ENCODE results near the gene NR1H4.
"Not testable (repeated sequence)": the region's sequence is repeated elsewhere in the genome, so short reads cannot be mapped to it uniquely, and the experiment has no call there.

Gene NR1H4

DNA sequence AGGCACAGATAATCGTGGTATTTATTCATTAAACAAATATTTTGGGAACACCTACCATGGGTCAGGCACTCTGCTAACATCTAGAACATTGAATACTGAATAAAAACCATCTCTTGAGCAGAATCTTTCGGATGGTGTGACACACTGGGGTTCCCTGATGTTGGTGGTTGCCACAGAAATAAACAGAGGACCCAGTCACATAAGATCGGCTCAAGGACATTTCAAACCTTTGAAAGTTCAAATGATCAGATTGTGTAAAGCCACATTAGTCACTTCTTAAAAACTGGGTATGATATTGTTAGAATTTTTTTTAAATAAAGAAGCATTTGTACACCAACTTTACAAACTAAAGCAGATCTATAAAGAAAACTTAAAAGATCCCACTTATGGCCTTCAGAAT, 39.0 kb downstream of the NR1H4 start:
- DNase-seq (ENCODE audit: low spot score), result no peak

- DNase-seq (ENCODE audit: low spot score), result no peak
Measured at GRCh38 chr12:100515968-100516367, 42.3 kb downstream of the NR1H4 start.

DNA sequence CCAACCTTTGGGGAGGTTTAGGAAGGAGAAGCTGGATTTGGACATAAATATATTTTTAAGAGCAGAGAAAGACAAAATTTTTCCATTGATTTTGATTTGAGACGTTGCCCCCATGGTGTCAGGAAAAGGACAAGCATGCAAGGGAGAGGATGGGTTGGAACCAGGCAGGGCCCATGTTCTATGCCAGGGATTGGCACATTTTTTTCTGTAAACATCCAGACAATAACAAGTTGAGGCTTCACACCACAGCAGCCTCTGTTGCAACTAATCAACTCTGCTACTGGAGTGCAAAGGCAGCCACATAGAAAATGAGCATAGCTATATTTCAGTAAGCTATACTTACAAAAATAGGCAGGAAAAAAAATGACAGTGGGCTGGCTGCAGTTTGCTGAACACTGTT, 44.7 kb downstream of the NR1H4 start:
- no peak for DNase-seq (ENCODE audit: low spot score)

- no peak for DNase-seq (ENCODE audit: low spot score)
Measured at GRCh38 chr12:100520048-100520769, 46.5 kb downstream of the NR1H4 start.

GRCh38 chr12:100521958-100522357, 48.3 kb downstream of the NR1H4 start:
- DNase-seq (ENCODE audit: low spot score), result no peak

GRCh38 chr12:100528034-100528433, 54.4 kb downstream of the NR1H4 start:
- no peak for DNase-seq (ENCODE audit: low spot score)

DNA sequence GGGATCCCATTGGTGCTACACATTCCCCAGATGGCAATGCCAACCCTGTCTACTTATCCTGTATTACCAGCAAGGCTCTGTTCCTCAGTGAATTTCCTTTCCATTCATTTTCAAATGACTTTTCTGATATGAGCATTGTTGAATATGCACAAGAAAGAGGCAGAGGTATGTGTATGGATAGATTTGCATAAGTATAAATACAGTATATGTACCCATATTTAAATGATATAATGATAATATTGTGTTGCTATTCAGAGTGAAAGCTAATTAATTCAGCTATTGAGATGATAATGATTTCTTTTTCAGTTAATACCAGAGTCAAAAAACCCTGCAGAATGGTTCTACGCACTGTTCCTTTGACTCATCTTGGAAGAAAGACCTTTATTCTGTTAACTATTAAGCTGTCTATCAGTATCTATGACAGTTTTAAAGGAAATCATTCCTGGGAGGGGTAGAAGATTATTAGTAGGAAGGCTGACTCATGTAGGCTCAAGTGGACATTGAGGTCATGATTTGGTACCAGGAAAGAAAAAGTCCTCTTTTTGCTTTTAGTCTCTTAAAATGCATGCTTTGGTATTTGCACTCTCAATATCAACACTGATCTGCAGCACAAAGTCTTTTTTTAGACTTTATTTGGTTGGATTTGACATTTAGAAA, 54.9 kb downstream of the NR1H4 start:
- no peak for DNase-seq (ENCODE audit: low spot score)

DNA sequence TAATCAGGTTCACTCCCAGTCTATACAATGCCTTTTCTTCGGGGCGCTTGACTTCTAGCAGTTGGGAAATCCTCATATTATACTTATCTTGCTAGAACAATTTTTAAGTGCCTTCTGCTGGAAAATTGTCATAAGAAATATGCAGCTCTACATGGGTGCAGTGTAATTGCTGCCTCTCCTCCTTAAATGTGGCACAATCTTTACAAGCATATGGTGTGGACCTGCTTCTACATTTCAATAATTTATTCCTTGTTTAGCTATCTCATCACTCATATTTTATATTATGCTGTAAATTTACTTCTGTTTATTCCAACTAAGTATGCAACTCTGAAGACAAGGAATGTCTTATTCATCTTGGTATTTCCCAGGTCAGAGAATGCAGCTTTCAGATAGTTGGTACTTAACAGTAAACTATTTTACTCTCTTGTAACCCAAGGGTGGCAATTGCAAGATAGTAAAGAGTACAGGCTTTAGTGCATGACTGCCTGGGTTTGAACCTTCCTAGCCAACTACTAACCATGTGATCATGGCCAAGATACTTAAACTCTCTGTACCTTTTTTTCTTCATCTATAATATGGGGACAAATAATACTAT, 56.2 kb downstream of the NR1H4 start:
- no peak for DNase-seq (ENCODE audit: low spot score)

GRCh38 chr12:100533376-100533775, 59.7 kb downstream of the NR1H4 start:
- no peak for DNase-seq (ENCODE audit: low spot score)

DNA sequence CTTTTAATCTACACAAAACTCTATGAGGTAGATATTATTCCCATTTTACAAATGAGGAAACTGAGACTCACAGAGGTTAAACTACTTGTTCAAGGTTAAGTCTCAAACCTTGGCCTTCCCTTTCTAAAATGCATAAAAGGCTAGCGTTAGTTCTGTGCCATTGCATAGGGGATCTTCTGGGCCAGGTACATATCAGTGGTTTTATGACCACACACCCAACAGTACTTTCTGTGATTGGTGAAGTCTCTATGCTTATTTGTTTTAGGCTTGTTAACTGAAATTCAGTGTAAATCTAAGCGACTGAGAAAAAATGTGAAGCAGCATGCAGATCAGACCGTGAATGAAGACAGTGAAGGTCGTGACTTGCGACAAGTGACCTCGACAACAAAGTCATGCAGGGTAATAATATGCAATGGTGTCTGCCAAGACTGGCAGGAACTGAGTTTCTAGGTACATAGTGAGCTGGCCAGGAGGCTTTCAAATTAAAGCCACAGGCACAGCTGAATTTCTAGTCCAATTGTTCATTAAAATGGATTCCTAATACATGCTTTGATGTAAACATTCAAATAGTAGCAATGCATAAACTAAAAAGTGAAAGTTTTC, 61.1 kb downstream of the NR1H4 start:
- no peak for DNase-seq (ENCODE audit: low spot score)

- no peak for DNase-seq (ENCODE audit: low spot score)
Measured at GRCh38 chr12:100539202-100539601, 65.5 kb downstream of the NR1H4 start.

- DNase-seq (ENCODE audit: low spot score), result no peak
Measured at GRCh38 chr12:100544165-100544564, 70.5 kb downstream of the NR1H4 start.

DNA sequence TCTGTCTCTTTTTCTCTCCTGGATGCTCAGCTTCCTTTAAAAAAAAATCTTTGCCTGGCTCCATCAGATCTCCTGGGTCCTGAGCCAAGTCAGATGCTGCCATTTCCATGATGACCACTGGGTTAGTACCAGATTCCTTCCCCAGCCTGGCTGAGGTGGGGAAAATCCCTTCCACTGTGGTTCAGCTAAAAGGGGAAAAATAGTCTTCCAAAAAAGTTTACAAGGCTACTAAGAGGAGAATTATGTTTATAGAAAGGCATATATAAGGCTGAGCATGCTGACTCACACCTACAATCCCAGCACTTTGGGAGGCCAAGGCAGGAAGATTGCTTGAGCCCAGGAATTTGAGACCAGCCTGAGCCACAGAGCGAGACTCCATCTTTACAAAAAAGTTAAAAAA, 71.4 kb downstream of the NR1H4 start:
- DNase-seq (ENCODE audit: low spot score), result no peak

- DNase-seq (ENCODE audit: low spot score), result no peak
Measured at GRCh38 chr12:100553936-100554335, 80.3 kb downstream of the NR1H4 start.

DNA sequence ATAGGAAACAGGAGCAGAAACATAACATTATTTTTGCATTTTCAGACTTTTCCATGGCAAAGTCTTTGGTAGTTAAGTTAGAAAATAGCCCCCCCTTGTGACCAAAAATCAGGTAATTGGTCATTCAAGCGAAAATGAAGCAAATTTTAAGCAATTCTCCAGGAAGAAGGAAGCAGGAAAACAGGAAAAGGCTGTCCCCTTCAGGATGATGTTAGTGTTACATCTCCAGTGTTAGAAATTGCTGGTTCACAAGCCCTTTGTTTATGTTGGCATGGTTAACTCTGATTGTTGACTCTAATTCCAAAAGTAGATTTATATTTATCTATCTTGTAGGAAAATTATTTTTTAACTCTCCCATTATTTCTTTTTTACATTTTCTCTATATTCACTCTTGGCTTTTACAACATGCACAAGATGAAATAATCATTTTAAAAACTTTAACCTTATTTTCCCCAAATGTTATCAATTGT, 81.0 kb downstream of the NR1H4 start:
- peak; percentile 67 for DNase-seq (ENCODE audit: low spot score)

GRCh38 chr12:100555722-100556121, 82.1 kb downstream of the NR1H4 start:
- no peak for DNase-seq (ENCODE audit: low spot score)

GRCh38 chr12:100557357-100557756, 83.7 kb downstream of the NR1H4 start:
- DNase-seq (ENCODE audit: low spot score), result no peak

DNA sequence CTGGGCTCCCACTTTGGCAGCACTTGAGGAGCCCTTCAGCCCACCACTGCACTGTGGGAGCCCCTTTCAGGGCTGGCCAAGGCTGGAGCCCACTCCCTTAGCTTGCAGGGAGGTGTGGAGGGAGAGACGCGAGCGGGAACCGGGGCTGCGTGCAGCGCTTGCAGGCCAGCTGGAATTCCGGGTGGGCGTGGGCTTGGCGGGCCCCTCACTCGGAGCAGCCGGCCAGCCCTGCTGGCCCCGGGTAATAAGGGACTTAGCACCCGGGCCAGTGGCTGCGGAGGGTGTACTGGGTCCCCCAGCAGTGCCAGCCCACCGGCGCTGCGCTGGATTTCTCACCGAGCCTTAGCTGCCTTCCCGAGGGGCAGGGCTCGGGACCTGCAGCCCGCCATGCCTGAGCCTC, 85.6 kb downstream of the NR1H4 start:
- not testable (repeated sequence) for DNase-seq (ENCODE audit: low spot score)

GRCh38 chr12:100564090-100564489, 90.4 kb downstream of the NR1H4 start:
- no peak for DNase-seq (ENCODE audit: low spot score)

- DNase-seq (ENCODE audit: low spot score), result no peak
Measured at GRCh38 chr12:100564905-100565467, 91.3 kb downstream of the NR1H4 start.

GRCh38 chr12:100565987-100566545, 92.4 kb downstream of the NR1H4 start:
- DNase-seq (ENCODE audit: low spot score), result no peak

All from putamen (tissue), 1 donor.